Central memory CD8-positive, alpha-beta T cell (primary cell): Measurements from ENCODE around the gene PTK6.
"Not testable (repeated sequence)": the region's sequence is repeated elsewhere in the genome, so short reads cannot be mapped to it uniquely, and the experiment has no call there.

ENCODE experiments used
- ATAC-seq: fragments of 150-1000 bp; cut with Tn5 transposase; replicated peaks from 2 replicates; pipeline ENCODE4 v1.10.0; 2022; ENCODE audit warnings: mild to moderate bottlenecking, moderate FRiP score, moderate number of reproducible peaks; ENCODE audit not compliant: poor library complexity, severe bottlenecking; ENCODE audit errors: extremely low read depth
- DNase-seq, 2 donors: peaks; one replicate each; pipeline ENCODE4 v3.0.0; 2021; ENCODE audit warnings: low spot score in 2 of 2
- H3K27ac Mint-ChIP-seq: one replicate; pipeline ENCODE4 v1.8.0; 2022; ENCODE audit warnings: low read depth, mild to moderate bottlenecking, moderate library complexity, mixed read lengths
- H3K27me3 Mint-ChIP-seq: one replicate; pipeline ENCODE4 v1.8.0; 2022; ENCODE audit warnings: mixed read lengths
- H3K36me3 Mint-ChIP-seq: one replicate; pipeline ENCODE4 v1.8.0; 2022; ENCODE audit warnings: mild to moderate bottlenecking, moderate library complexity, mixed read lengths; ENCODE audit not compliant: insufficient read depth
- H3K4me1 Mint-ChIP-seq: one replicate; pipeline ENCODE4 v1.8.0; 2022; ENCODE audit warnings: mixed read lengths
- H3K4me3 Mint-ChIP-seq: one replicate; pipeline ENCODE4 v1.8.0; 2022; ENCODE audit warnings: mild to moderate bottlenecking, moderate library complexity, mixed read lengths
- H3K9me3 Mint-ChIP-seq: one replicate; pipeline ENCODE4 v1.8.0; 2022; ENCODE audit warnings: mixed read lengths

Gene PTK6

DNA sequence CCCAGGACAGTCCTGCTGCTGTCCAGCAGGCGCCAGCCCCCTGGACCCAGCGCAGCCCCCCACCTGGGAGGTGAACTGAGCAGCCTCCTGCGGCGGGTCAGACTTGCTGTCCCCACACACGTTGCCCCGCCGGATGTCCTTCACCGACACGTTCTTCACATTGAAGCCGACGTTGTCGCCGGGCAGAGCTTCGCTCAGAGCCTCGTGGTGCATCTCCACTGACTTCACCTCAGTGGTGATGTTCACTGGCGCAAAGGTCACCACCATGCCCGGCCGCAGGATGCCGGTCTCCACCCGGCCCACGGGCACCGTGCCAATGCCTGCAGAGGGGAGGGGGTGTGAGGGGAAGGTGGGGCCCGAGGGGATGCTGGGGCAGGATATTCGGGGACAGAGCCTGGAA, 46.8 kb downstream of the PTK6 start:
- no peaks in the 10 kb centered on the region for H3K36me3 Mint-ChIP-seq
- H3K4me1 Mint-ChIP-seq: no peaks in the 10 kb centered on the region
- ATAC-seq: no peak
- DNase-seq: no peak
- H3K27ac Mint-ChIP-seq: no peak overlapping the region
- no peaks in the 10 kb centered on the region for H3K9me3 Mint-ChIP-seq
- peaks cover 25% of the 10 kb centered on the region for H3K27me3 Mint-ChIP-seq
- H3K4me3 Mint-ChIP-seq: no peak overlapping the region

DNA sequence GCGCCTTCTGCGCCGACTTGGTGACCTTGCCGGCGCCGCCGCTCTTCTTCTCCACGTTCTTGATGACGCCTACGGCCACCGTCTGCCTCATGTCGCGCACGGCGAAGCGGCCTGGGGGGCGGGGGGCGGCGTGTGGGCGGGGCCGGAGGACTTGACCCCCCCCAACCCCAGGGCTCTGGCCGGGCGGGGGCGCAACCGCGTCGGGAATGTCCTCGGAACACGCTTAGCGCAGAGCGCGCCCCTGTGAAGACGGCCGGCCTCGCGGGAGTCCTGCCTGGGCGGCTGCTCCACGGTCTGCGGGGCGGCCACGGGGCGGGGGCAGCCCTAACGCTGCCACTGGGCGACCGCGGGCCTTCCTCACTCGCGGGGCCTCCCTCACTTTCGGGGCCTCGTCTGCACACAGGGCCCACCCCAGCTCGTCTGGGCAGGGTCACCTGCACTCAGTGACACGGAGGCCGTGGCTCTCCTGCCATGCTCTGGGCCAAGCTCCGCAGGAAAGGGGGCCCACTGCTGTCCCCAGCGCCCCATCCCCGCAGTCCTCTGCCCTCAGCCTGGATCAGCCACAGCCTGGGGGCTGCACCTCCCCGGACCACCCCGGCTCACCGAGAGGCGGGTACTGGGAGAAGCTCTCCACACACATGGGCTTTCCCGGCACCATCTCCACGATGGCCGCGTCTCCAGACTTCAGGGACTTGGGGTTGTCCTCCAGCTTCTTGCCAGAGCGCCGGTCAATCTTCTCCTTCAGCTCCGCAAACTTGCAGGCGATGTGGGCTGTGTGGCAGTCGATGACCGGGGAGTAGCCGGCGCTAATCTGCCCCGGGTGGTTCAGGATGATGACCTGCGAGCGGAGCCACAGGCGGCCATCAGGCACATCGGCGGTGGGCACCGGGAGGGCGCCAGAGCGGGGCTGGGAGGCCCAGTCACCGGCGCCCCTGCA, 48.6 kb downstream of the PTK6 start:
- DNase-seq: no peak
- Mint-ChIP-seq H3K4me1 (no peaks in the 10 kb centered on the region), H3K36me3 (no peaks in the 10 kb centered on the region), H3K9me3 (no peaks in the 10 kb centered on the region), H3K27me3 (peaks cover 35% of the 10 kb centered on the region), H3K27ac (no peak overlapping the region), H3K4me3 (no peak overlapping the region)
- ATAC-seq: no peak

DNA sequence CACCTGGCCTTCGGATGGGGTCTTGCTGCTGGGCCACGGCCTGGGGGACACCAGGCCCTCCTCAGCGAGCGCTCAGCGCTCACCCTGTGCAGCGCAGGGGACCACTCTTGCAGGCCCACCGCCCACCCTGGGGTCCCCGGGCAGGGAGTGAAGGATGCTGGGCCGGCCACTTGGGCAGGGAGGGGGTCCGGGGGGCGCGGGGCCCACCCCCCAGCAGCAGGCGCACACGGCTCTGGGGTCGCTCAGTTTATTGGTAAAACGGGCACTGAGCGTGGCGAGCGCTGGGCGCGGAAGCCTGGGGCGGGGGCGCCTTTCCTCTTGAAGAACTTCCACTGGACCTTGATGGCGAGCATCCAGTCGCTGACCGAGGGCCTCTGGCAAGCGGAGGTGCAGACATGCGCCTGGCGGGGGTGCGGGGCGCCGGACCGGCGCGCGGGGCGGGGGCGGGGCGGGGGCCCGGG, 49.4 kb downstream of the PTK6 start:
- peaks cover 41% of the 10 kb centered on the region for H3K27me3 Mint-ChIP-seq
- DNase-seq: no peak
- no peaks in the 10 kb centered on the region for H3K36me3 Mint-ChIP-seq

DNA sequence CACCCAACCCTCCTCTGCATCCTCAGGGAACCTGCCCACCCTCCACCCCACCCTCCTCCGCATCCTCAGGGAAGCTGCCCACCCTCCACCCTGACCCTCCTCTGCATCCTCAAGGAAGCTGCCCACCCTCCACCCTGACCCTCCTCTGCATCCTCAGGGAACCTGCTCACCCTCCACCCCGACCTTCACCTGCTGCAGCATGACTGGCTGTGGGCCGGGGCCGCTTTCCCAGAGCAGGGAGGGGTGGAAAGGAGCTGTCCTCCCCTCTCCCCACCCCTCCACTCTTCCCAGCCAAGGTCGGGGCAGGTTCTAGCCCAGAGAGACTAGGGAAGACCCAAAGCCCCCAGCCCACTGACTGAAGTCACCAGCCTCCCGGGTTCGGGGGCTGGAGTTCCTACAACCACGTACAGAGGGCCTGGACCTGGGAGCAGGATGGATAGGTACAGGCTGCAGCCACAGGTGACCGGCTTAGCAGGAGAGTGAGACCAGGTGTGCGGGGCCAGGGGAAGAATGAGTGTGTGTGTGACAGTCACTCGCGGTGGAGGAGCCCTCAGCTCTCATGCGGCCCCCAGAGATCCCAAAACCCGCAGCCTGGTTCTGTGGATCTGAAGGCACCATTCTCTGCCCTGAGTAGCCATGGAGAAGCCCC, 49.9 kb downstream of the PTK6 start:
- H3K4me3 Mint-ChIP-seq: no peak overlapping the region
- H3K9me3 Mint-ChIP-seq: no peaks in the 10 kb centered on the region
- H3K36me3 Mint-ChIP-seq: no peaks in the 10 kb centered on the region
- DNase-seq (no peak), ATAC-seq (no peak)
- H3K27ac Mint-ChIP-seq: no peak overlapping the region
- H3K27me3 Mint-ChIP-seq: peaks cover 47% of the 10 kb centered on the region
- peaks cover 5% of the 10 kb centered on the region for H3K4me1 Mint-ChIP-seq

More for the DNA sequence above, 49.4 kb downstream of the PTK6 start:
- no peak overlapping the region for H3K4me3 Mint-ChIP-seq
- no peak for ATAC-seq
- peaks cover 4% of the 10 kb centered on the region for H3K4me1 Mint-ChIP-seq
- no peak overlapping the region for H3K27ac Mint-ChIP-seq
- H3K9me3 Mint-ChIP-seq: no peaks in the 10 kb centered on the region

DNA sequence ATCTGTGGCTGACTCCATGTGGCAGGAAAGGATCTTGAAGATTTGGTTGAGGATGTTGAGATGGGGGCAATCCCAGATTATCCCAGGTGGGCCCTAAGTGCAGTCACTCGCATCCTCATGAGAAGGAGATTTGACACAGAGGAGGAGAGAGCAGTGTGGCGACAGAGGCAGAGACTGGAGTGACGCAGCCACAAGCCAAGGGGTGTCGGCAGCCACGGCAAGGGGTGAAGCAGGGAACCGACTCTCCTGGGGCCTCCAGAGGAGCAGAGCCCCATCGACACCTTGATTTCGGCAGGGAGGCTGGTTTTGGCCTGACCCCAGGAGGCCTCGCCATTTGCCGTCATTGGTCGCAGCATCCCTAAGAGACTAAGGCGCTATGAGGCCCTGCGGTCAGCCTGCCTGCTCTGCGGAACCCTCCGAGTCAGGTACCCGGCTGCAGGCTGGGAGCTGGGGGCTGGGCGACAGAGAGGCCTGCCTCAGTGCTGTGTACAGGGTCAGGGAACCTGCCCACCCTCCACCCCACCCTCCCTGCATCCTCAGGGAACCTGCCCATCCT, 50.8 kb downstream of the PTK6 start:
- Mint-ChIP-seq H3K27ac (no peak overlapping the region), H3K9me3 (no peaks in the 10 kb centered on the region), H3K4me1 (peaks cover 5% of the 10 kb centered on the region), H3K36me3 (no peaks in the 10 kb centered on the region), H3K27me3 (peaks cover 56% of the 10 kb centered on the region), H3K4me3 (no peak overlapping the region)
- no peak for DNase-seq
- ATAC-seq: no peak

DNA sequence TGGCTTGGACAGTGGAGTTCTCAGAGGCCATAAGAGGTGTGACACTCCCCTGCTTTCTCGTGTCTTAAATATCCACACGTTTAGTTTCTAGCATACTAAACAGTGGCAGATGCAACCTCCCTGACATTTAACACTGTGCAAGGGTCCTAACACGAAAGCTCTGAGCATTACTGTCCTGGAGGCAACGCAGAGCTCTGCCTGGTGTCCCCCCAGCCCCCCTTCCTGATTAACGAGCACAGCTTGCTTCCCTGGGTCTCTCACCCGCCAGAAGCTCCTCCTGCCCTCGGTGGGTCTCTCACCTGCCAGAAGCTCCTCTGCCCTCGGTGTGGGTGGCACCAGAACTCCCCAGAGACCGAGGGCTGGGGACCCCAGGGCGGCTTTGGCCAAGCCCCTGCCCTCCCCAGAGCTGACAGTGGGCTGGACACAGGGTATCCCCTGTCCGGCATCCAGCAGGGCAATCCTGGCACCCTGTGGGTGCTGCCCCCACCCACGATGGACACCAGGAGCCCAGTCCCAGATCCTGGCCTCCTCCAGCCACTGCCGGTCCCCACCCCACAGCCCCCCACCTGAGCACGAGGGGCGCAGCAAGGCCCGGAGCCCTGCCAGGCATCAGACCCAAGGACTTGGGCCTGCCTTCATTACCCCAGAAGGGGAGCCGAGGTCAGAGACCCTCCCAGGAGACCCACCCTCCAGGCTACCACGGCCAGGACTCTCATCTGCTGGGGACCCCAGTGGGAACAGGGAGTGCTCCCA, 52.3 kb downstream of the PTK6 start:
- no peak overlapping the region for H3K4me3 Mint-ChIP-seq
- peaks cover 5% of the 10 kb centered on the region for H3K4me1 Mint-ChIP-seq
- H3K36me3 Mint-ChIP-seq: no peaks in the 10 kb centered on the region
- DNase-seq (no peak), ATAC-seq (no peak)
- H3K9me3 Mint-ChIP-seq: no peaks in the 10 kb centered on the region
- no peak overlapping the region for H3K27ac Mint-ChIP-seq
- H3K27me3 Mint-ChIP-seq: peaks cover 60% of the 10 kb centered on the region

DNA sequence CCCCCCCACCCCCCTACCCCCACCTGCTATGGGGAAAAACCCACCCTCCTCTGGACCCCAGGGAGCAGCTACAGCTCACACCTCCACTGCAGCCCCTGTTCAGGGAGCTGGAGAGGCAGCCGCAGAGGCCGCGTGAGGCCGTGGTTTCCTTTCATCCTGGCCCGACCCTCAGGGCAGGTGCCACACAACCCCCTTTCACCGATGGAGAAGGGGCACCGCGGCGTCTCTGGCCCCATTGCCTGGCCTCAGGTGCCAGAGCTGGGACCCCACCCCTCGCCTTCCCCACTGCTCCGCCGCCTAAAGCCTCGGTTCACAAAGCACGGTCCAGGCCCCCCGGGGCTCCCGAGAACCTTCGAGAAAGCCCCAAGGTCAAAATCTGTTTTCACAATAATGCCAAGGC, 52.9 kb downstream of the PTK6 start:
- ATAC-seq: no peak
- DNase-seq: no peak
- H3K27ac Mint-ChIP-seq: no peak overlapping the region
- no peak overlapping the region for H3K4me3 Mint-ChIP-seq
- no peaks in the 10 kb centered on the region for H3K36me3 Mint-ChIP-seq
- no peaks in the 10 kb centered on the region for H3K9me3 Mint-ChIP-seq
- H3K27me3 Mint-ChIP-seq: peaks cover 58% of the 10 kb centered on the region
- H3K4me1 Mint-ChIP-seq: peaks cover 5% of the 10 kb centered on the region

DNA sequence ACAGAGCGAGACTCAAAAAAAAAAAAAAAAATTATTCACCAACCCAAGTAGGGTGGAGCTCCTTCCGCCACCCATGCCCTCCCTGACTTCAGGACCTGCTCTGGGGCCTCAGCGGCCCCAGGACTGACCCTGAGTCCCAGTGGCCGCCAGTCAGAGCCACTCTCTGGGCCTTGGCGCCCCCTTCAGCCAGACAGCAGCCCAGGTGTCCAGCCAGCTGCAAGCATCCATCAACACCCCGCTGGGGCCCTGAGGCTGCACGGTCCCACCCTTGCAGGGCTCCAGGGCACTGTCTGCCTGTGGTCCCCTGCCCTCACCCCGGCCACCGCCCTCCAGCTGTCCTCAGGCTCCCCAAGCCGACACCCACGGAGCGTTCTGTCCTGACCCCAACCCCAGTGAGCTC, 53.3 kb downstream of the PTK6 start:
- peaks cover 58% of the 10 kb centered on the region for H3K27me3 Mint-ChIP-seq
- no peak for ATAC-seq

DNA sequence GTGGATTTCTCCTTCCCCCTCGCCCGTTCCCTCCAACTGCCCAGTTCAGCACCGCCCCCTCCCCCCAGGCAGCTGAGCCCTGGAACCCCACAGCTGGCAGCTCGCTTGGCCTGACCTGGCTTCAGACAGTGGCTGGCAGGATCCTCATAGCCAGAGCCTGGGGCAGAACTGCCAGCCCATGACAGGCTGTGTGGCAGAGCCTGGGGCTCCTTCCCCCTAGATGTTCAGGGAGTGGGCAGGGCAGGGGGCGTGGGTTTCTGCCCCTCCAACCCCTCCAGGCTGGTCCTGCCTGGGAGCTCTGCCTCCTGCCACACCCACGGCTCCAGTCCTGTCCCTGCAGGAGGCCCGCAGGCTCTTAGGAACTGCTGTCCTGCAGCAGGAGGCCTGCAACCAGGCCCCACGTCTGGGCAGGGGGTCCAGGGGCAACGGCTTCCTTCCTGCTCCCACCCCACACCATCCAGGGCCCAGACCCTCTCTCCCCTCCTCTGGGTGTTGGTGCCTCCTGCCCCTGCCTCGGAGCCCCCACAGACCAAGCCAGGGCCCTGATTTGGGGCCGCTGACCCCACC, 55.1 kb downstream of the PTK6 start:
- Mint-ChIP-seq H3K4me1 (peaks cover 5% of the 10 kb centered on the region), H3K9me3 (no peaks in the 10 kb centered on the region), H3K27ac (no peak overlapping the region), H3K36me3 (no peaks in the 10 kb centered on the region), H3K27me3 (peaks cover 75% of the 10 kb centered on the region), H3K4me3 (no peak overlapping the region)
- no peak for ATAC-seq
- no peak for DNase-seq

More for the DNA sequence above, 53.3 kb downstream of the PTK6 start:
- Mint-ChIP-seq H3K4me1 (peaks cover 5% of the 10 kb centered on the region), H3K9me3 (no peaks in the 10 kb centered on the region), H3K36me3 (no peaks in the 10 kb centered on the region), H3K4me3 (no peak overlapping the region), H3K27ac (no peak overlapping the region)
- DNase-seq: no peak

DNA sequence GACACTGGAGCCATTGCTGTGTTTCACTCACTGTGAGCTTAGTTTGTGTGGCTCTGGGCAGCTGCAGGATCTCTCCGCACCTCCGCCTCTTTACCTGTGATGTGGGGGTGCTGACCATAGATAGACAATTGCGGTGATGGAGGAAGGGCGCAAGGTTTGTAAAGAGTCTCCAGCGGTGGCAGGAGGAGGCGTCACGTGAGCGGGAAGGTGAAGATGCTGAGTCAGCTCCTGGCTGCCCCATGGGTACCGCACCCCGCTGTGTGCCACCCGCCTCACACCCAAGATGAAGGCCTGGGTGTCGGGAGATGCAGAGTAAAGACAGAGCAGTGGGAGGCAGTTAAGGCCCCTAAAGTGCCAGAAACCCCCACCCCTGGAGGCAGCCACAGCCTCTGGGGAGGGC, 55.7 kb downstream of the PTK6 start:
- DNase-seq (no peak), ATAC-seq (no peak)
- H3K36me3 Mint-ChIP-seq: no peaks in the 10 kb centered on the region
- H3K27ac Mint-ChIP-seq: no peak overlapping the region
- H3K27me3 Mint-ChIP-seq: peaks cover 80% of the 10 kb centered on the region
- no peaks in the 10 kb centered on the region for H3K9me3 Mint-ChIP-seq
- peaks cover 5% of the 10 kb centered on the region for H3K4me1 Mint-ChIP-seq
- H3K4me3 Mint-ChIP-seq: no peak overlapping the region

DNA sequence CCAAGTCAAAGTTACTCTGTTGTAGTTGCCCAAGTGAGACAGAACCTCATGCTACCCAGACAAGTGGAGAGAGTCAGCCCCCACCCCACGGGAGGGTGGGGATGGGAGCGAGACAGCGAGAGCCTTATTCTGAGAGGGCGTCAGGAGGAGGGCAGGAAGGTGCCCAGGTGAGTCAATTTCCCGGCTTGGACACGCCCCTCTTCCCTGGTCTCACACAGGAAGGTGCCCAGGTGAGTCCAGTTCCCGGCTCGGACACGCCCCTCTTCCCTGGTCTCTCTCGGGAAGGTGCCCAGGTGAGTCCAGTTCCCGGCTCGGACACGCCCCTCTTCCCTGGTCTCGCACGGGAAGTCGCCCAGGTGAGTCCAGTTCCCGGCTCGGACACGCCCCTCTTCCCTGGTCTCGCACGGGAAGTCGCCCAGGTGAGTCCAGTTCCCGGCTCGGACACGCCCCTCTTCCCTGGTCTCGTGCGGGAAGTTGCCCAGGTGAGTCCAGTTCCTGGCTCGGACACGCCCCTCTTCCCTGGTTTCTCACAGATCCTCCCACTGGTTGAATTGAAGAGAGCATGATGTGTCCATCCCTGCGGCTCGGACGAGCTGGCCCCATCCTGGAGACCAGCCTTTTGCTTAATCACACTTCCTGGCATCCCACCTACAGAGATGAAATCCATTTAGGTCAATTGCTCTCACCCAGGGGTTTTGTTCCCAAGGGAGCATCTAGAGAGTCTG, 57.3 kb downstream of the PTK6 start:
- DNase-seq, H3K9me3 Mint-ChIP-seq, H3K36me3 Mint-ChIP-seq, H3K4me1 Mint-ChIP-seq, H3K4me3 Mint-ChIP-seq, H3K27ac Mint-ChIP-seq, ATAC-seq: not testable (repeated sequence)
- H3K27me3 Mint-ChIP-seq: peaks cover 82% of the 10 kb centered on the region
